ENCODE results near the gene TSPAN13. TPM values are rescaled to one million over a fixed set of nuclear protein-coding genes. Genes with fewer than 3 reads are reported as not detected.

The TSPAN13 gene
- total RNA-seq, 2 donors from 2014 or later, result 24.7 to 50.8 TPM

- Histone ChIP-seq H3K4me3 (no peak overlapping the region), H3K27ac (peak overlapping the region; percentile 18 to 67 (median 36))
Measured at GRCh38 chr7:16813232-16813616, 59.7 kb downstream of the TSPAN13 start.

GRCh38 chr7:16815001-16815400 lies 61.4 kb downstream of the TSPAN13 start:
- no peaks in the 10 kb centered on the region for H3K9me3 ChIP-seq
- peaks cover 12% of the 10 kb centered on the region for H3K4me1 ChIP-seq
- intact Hi-C loops (cut with DNase I), result loop anchor here (10.0 kb wide), 1 partner anchor 100 kb away; no protein-coding TSS in a partner anchor
- no peak overlapping the region for H3K4me3 ChIP-seq
- no peak for DNase-seq
- H3K36me3 ChIP-seq (replicated peaks in 1 of 2; ENCODE audit: insufficient read depth in 1 of 2, low read depth in 2 of 2), result no peaks in the 10 kb centered on the region
- no peak for ATAC-seq
- no peaks in the 10 kb centered on the region for H3K27me3 ChIP-seq
- no peak for TF ChIP-seq CTCF (IDR thresholded peaks at IDR 0.05)
- TF ChIP-seq POLR2A (IDR thresholded peaks at IDR 0.05), result no peak
- 88 to 96% methylated on average over 2 of the region's 2 CpGs for WGBS, 2 donors
- no peak overlapping the region for H3K27ac ChIP-seq

More at GRCh38 chr7:16813232-16813616, 59.7 kb downstream of the TSPAN13 start:
- Histone ChIP-seq H3K36me3 (replicated peaks in 1 of 2; ENCODE audit: insufficient read depth in 1 of 2, low read depth in 2 of 2) (no peaks in the 10 kb centered on the region), H3K9me3 (no peaks in the 10 kb centered on the region), H3K27me3 (no peaks in the 10 kb centered on the region), H3K4me1 (peaks cover 12% of the 10 kb centered on the region)
- peak; percentile 59 for ATAC-seq
- DNase-seq, result peak in 2 of 4 donors; percentile 17 to 50
- 36% methylated on average over 3 of the region's 3 CpGs for WGBS, 2 donors
- TF ChIP-seq CTCF (IDR thresholded peaks at IDR 0.05) (no peak), POLR2A (IDR thresholded peaks at IDR 0.05) (no peak)
- intact Hi-C loops (cut with DNase I), result loop anchor here (10.0 kb wide), 1 partner anchor 102 kb away; no protein-coding TSS in a partner anchor

GRCh38 chr7:16816824-16817223 lies 63.3 kb downstream of the TSPAN13 start:
- TF ChIP-seq CTCF (IDR thresholded peaks at IDR 0.05) (no peak), POLR2A (IDR thresholded peaks at IDR 0.05) (no peak)
- DNase-seq, result peak in 1 of 4 donors; percentile 10
- Histone ChIP-seq H3K9me3 (no peaks in the 10 kb centered on the region), H3K27ac (peak overlapping the region in 1 of 4 donors; percentile 39), H3K4me3 (no peak overlapping the region), H3K4me1 (peaks cover 11% of the 10 kb centered on the region), H3K36me3 (replicated peaks in 1 of 2; ENCODE audit: insufficient read depth in 1 of 2, low read depth in 2 of 2) (no peaks in the 10 kb centered on the region), H3K27me3 (no peaks in the 10 kb centered on the region)
- WGBS, 2 donors, result 45 to 66% methylated on average over 2 of the region's 2 CpGs
- no peak for ATAC-seq
- intact Hi-C loops (cut with DNase I), result loop anchor here (10.0 kb wide), 1 partner anchor 98 kb away; no protein-coding TSS in a partner anchor

- intact Hi-C loops (cut with DNase I), result loop anchor here (10.0 kb wide), 1 partner anchor 97 kb away; no protein-coding TSS in a partner anchor
- Histone ChIP-seq H3K36me3 (replicated peaks in 1 of 2; ENCODE audit: insufficient read depth in 1 of 2, low read depth in 2 of 2) (no peaks in the 10 kb centered on the region), H3K4me3 (no peak overlapping the region), H3K4me1 (peaks cover 18% of the 10 kb centered on the region), H3K9me3 (no peaks in the 10 kb centered on the region), H3K27me3 (no peaks in the 10 kb centered on the region), H3K27ac (no peak overlapping the region)
- WGBS, 2 donors, result 81 to 95% methylated on average over 1 of the region's 1 CpG
- DNase-seq (no peak), ATAC-seq (no peak)
- TF ChIP-seq CTCF (IDR thresholded peaks at IDR 0.05), result no peak
- no peak for TF ChIP-seq POLR2A (IDR thresholded peaks at IDR 0.05)
Measured at GRCh38 chr7:16817536-16817935, 64.0 kb downstream of the TSPAN13 start.

- no peaks in the 10 kb centered on the region for H3K9me3 ChIP-seq
- H3K36me3 ChIP-seq (replicated peaks in 1 of 2; ENCODE audit: insufficient read depth in 1 of 2, low read depth in 2 of 2), result no peaks in the 10 kb centered on the region
- no peak overlapping the region for H3K4me3 ChIP-seq
- intact Hi-C loops (cut with DNase I), result loop anchor here (10.0 kb wide), 1 partner anchor 96 kb away; no protein-coding TSS in a partner anchor
- no peak for ATAC-seq
- DNase-seq, result no peak
- no peaks in the 10 kb centered on the region for H3K27me3 ChIP-seq
- no peak overlapping the region for H3K27ac ChIP-seq
- peaks cover 13% of the 10 kb centered on the region for H3K4me1 ChIP-seq
- 88 to 94% methylated on average over 3 of the region's 3 CpGs for WGBS, 2 donors
- TF ChIP-seq POLR2A (IDR thresholded peaks at IDR 0.05), result no peak
- TF ChIP-seq CTCF (IDR thresholded peaks at IDR 0.05), result no peak
Measured at GRCh38 chr7:16818732-16819131, 65.2 kb downstream of the TSPAN13 start.
